Smooth muscle cell of trachea (primary cell): ENCODE measurements around the gene SNAP25. TPM values are rescaled to one million over a fixed set of nuclear protein-coding genes. Genes with fewer than 3 reads are reported as not detected.

ENCODE experiments used
- total RNA-seq: library from RNA; depleted of rRNA; stranded (reverse); fragments of >200 nt; gene quantifications from 2 replicates; pipeline ENCODE4 v1.2.1, GENCODE V29; 2014

The SNAP25 gene
- total RNA-seq, result 9.6 and 19.5 TPM in 2 replicates

GRCh38 chr20:10218536-10219451 is at the start of gene SNAP25:
Gene SNAP25 (plus strand): TSS chr20:10218830. CDS start chr20:10275492, 56,662 bp downstream.

Other genes with a start within 250 kb of the SNAP25 start
- 2.9 and 5.0 TPM in 2 replicates for gene ANKEF1, start 183.8 kb upstream of the SNAP25 start, total RNA-seq
- gene MKKS, start 215.4 kb downstream of the SNAP25 start, total RNA-seq, result 6.6 and 8.0 TPM in 2 replicates
- gene SLX4IP, start 216.5 kb downstream of the SNAP25 start, total RNA-seq, result 4.5 and 6.5 TPM in 2 replicates